Upper lobe of left lung (tissue), 4 donors: ENCODE measurements around the gene CRTAC1.

Source experiments
- POLR2AphosphoS5 ChIP-seq, 2 donors: sonication (generic); formaldehyde crosslinking; IDR thresholded peaks; one replicate each; pipeline ENCODE4 v1.5.1; 2017; ENCODE audit warnings: antibody characterized with exemption in 2 of 2
- TF ChIP-seq, protein P1 (sequence below), 6 experiments: fragments of 450-650 bp in 4 of 6; fragments of 200-600 bp in 2 of 6; sonication (generic) in 2 of 6; IDR thresholded peaks; one replicate each; pipeline ENCODE4 v1.5.1; 2016 to 2019; ENCODE audit warnings: antibody characterized with exemption in 6 of 6

DNA sequence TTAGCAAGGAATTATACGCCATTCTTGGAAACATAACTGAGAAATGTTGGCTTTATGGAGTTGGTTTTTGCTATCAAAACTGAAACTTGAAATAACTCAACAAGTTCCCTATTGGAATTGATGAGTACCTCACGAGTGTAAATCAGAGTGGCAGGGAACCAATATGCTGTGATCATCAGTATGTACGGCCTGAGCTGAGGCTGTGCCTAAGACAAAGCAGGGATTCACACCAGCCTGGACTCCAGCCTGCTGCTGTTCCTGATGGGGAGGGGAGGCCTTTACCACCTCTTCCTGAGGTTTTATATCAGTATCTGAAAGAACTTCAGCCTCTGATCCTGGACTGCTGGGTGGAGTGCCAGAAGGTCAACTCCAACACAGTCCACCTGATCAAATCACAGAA, 52.7 kb downstream of the CRTAC1 start:
- no peak for TF ChIP-seq POLR2AphosphoS5 (IDR thresholded peaks at IDR 0.05)
- TF ChIP-seq, protein P1, sequence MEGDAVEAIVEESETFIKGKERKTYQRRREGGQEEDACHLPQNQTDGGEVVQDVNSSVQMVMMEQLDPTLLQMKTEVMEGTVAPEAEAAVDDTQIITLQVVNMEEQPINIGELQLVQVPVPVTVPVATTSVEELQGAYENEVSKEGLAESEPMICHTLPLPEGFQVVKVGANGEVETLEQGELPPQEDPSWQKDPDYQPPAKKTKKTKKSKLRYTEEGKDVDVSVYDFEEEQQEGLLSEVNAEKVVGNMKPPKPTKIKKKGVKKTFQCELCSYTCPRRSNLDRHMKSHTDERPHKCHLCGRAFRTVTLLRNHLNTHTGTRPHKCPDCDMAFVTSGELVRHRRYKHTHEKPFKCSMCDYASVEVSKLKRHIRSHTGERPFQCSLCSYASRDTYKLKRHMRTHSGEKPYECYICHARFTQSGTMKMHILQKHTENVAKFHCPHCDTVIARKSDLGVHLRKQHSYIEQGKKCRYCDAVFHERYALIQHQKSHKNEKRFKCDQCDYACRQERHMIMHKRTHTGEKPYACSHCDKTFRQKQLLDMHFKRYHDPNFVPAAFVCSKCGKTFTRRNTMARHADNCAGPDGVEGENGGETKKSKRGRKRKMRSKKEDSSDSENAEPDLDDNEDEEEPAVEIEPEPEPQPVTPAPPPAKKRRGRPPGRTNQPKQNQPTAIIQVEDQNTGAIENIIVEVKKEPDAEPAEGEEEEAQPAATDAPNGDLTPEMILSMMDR (IDR thresholded peaks at IDR 0.05): no peak
